ENCODE measurements around the gene SPTLC1.
"Not testable (repeated sequence)": the region's sequence is repeated elsewhere in the genome, so short reads cannot be mapped to it uniquely, and the experiment has no call there.

GRCh38 chr9:92105446-92106225 lies 9.6 kb downstream of the SPTLC1 start:
- TF ChIP-seq CTCF (IDR thresholded peaks at IDR 0.05; ENCODE audit: low read length); EZH2 (IDR thresholded peaks at IDR 0.05; ENCODE audit: borderline replicate concordance, low read length): not testable (repeated sequence)
